Smooth muscle cell (in vitro differentiated cells): Measurements from ENCODE around the gene SLC24A3. TPM values are rescaled to one million over a fixed set of nuclear protein-coding genes. Genes with fewer than 3 reads are reported as not detected.

ENCODE experiments used
- DNase-seq: peaks from one replicate; lab custom pipeline; 2025; ENCODE audit not compliant: unreplicated experiment; lab: John Stamatoyannopoulos, UW
- H2AFZ ChIP-seq: fragments of 200-600 bp; sonication (generic); 2 replicates; pipeline ENCODE4 v1.6.0; 2016; ENCODE audit warnings: antibody characterized with exemption, low read depth, mild to moderate bottlenecking
- H3F3A ChIP-seq: fragments of 200-600 bp; sonication (generic); 2 replicates; pipeline ENCODE4 v1.6.0; 2017; ENCODE audit warnings: antibody characterized with exemption, low read depth
- H3K27ac ChIP-seq: fragments of 200-600 bp; sonication (generic); 2 replicates; pipeline ENCODE4 v1.5.1; 2016; ENCODE audit warnings: low read depth, mild to moderate bottlenecking
- H3K27me3 ChIP-seq: fragments of 200-600 bp; sonication (generic); 2 replicates; pipeline ENCODE4 v1.6.1; 2016; ENCODE audit warnings: low read depth, mild to moderate bottlenecking
- H3K36me3 ChIP-seq: fragments of 200-600 bp; sonication (generic); 2 replicates; pipeline ENCODE4 v1.5.1; 2016; ENCODE audit warnings: low read depth
- H3K4me1 ChIP-seq: fragments of 200-600 bp; sonication (generic); 2 replicates; pipeline ENCODE4 v1.5.1; 2016; ENCODE audit warnings: low read depth
- H3K4me2 ChIP-seq: fragments of 200-600 bp; sonication (generic); 2 replicates; pipeline ENCODE4 v1.6.0; 2016; ENCODE audit warnings: mild to moderate bottlenecking
- H3K4me3 ChIP-seq: fragments of 200-600 bp; sonication (generic); 2 replicates; pipeline ENCODE4 v1.5.1; 2016; ENCODE audit warnings: mild to moderate bottlenecking
- H3K79me2 ChIP-seq: fragments of 200-600 bp; sonication (generic); 2 replicates; pipeline ENCODE4 v1.6.0; 2016; ENCODE audit warnings: low read depth, mild to moderate bottlenecking
- H3K9ac ChIP-seq: fragments of 200-600 bp; sonication (generic); 2 replicates; pipeline ENCODE4 v1.6.0; 2016; ENCODE audit warnings: low read depth
- H3K9me3 ChIP-seq: fragments of 200-600 bp; sonication (generic); replicated peaks from 2 replicates; pipeline ENCODE4 v1.5.1; 2016; ENCODE audit warnings: low read depth
- H4K20me1 ChIP-seq: fragments of 200-600 bp; sonication (generic); 2 replicates; pipeline ENCODE4 v1.6.0; 2016; ENCODE audit warnings: low read depth
- CTCF ChIP-seq: fragments of 200-600 bp; sonication (generic); IDR thresholded peaks from 2 replicates; pipeline ENCODE4 v1.5.1; 2017; ENCODE audit warnings: borderline replicate concordance, mild to moderate bottlenecking, antibody characterized with exemption; ENCODE audit not compliant: insufficient read depth, poor library complexity, severe bottlenecking
- WGBS: methylation state at CpG from one replicate; pipeline ENCODE4 v1.1.7; 2016; ENCODE audit warnings: low lambda C conversion rate; 5-methylcytosine and 5-hydroxymethylcytosine counted together
- polyA plus RNA-seq: library from polyadenylated mRNA; unstranded; fragments of >200 nt; fragmentation: Nextera tagmentation; extraction: Ambion mirVana; gene quantifications from 2 replicates; pipeline ENCODE4 v1.2.1, GENCODE V29; 2016
- total RNA-seq: library from RNA; depleted of rRNA; stranded (reverse); fragments of >200 nt; gene quantifications from 2 replicates; pipeline ENCODE4 v1.2.3, GENCODE V29; 2014

The SLC24A3 gene
- total and polyA plus RNA-seq, 2 experiments from 2014 or later = 2.5 to 3.2 TPM

- H3K4me3 ChIP-seq = peak overlapping the region; percentile 87
- no peaks in the 10 kb centered on the region for H3K9me3 ChIP-seq
- peaks cover 4% of the 10 kb centered on the region for H4K20me1 ChIP-seq
- peak overlapping the region; percentile 67 for H3K9ac ChIP-seq
- H3K79me2 ChIP-seq = peaks cover 6% of the 10 kb centered on the region
- no peaks in the 10 kb centered on the region for H3K27me3 ChIP-seq
- H3K27ac ChIP-seq = peak overlapping the region; percentile 69
- TF ChIP-seq CTCF = no peak
- DNase-seq = peak; percentile 66
- under 1% methylated on average over 45 of the region's 45 CpGs for WGBS
- no peaks in the 10 kb centered on the region for H3K36me3 ChIP-seq
- H2AFZ ChIP-seq = peak overlapping the region; percentile 94
- H3K4me1 ChIP-seq = peaks cover 17% of the 10 kb centered on the region
- peak overlapping the region; percentile 95 for H3K4me2 ChIP-seq
- peaks cover 10% of the 10 kb centered on the region for H3F3A ChIP-seq
Observed at GRCh38 chr20:19757487-19758132, 545.2 kb downstream of the SLC24A3 start.

- H3K4me2 ChIP-seq = peak within 1 kb of the TSS; percentile 95
- H3K4me3 ChIP-seq = peak within 1 kb of the TSS; percentile 87
- H3K79me2 ChIP-seq = peaks cover 6% of the 10 kb centered on the region
- H3K4me1 ChIP-seq = peaks cover 17% of the 10 kb centered on the region
- H3K36me3 ChIP-seq = no peaks in the 10 kb centered on the region
- peak; percentile 67 for DNase-seq
- peak within 1 kb of the TSS; percentile 69 for H3K27ac ChIP-seq
- peak within 1 kb of the TSS; percentile 94 for H2AFZ ChIP-seq
- H3K9me3 ChIP-seq = no peaks in the 10 kb centered on the region
- 3% methylated on average over 9 of the region's 25 CpGs for WGBS
- H3F3A ChIP-seq = peaks cover 10% of the 10 kb centered on the region
- H4K20me1 ChIP-seq = peaks cover 4% of the 10 kb centered on the region
- TF ChIP-seq CTCF = no peak
- H3K9ac ChIP-seq = peak within 1 kb of the TSS; percentile 67
- H3K27me3 ChIP-seq = no peaks in the 10 kb centered on the region
Observed at GRCh38 chr20:19758133-19758500, 545.7 kb downstream of the SLC24A3 start, which contains the start of gene RIN2. TSS of gene RIN2 (plus strand) at chr20:19758258. CDS start at chr20:19889602, 131,344 bp downstream.

- H3K4me3 ChIP-seq = peak overlapping the region; percentile 87
- peak overlapping the region; percentile 67 for H3K9ac ChIP-seq
- H3K4me2 ChIP-seq = peak overlapping the region; percentile 95
- peaks cover 10% of the 10 kb centered on the region for H3F3A ChIP-seq
- H3K27ac ChIP-seq = peak overlapping the region; percentile 69
- H2AFZ ChIP-seq = peak overlapping the region; percentile 94
- WGBS = 2% methylated on average over 42 of the region's 54 CpGs
- peak; percentile 65 for DNase-seq
- H3K27me3 ChIP-seq = no peaks in the 10 kb centered on the region
- no peaks in the 10 kb centered on the region for H3K36me3 ChIP-seq
- peaks cover 17% of the 10 kb centered on the region for H3K4me1 ChIP-seq
- H3K79me2 ChIP-seq = peaks cover 6% of the 10 kb centered on the region
- no peaks in the 10 kb centered on the region for H3K9me3 ChIP-seq
- TF ChIP-seq CTCF = no peak
- H4K20me1 ChIP-seq = peaks cover 4% of the 10 kb centered on the region
Observed at GRCh38 chr20:19758501-19759331, 546.3 kb downstream of the SLC24A3 start.
